Ovary (tissue), 3 donors: ENCODE measurements around the gene KCNN4.

ENCODE experiments used
- POLR2A ChIP-seq: fragments of 450-650 bp; IDR thresholded peaks from one replicate; pipeline ENCODE4 v1.6.1; 2017; ENCODE audit warnings: antibody characterized with exemption, mild to moderate bottlenecking, moderate library complexity
- TF ChIP-seq, protein P1 (sequence below), 3 donors: fragments of 450-650 bp in 2 of 3; fragments of 200-600 bp in 1 of 3; IDR thresholded peaks; one replicate each; pipeline versions ENCODE4 v1.5.1 to v1.8.0; 2016 to 2022; ENCODE audit warnings: antibody characterized with exemption in 3 of 3, mild to moderate bottlenecking in 1 of 3
- donor health status: DM: no; HTN: no; CAD: no.

- TF ChIP-seq, protein P1, sequence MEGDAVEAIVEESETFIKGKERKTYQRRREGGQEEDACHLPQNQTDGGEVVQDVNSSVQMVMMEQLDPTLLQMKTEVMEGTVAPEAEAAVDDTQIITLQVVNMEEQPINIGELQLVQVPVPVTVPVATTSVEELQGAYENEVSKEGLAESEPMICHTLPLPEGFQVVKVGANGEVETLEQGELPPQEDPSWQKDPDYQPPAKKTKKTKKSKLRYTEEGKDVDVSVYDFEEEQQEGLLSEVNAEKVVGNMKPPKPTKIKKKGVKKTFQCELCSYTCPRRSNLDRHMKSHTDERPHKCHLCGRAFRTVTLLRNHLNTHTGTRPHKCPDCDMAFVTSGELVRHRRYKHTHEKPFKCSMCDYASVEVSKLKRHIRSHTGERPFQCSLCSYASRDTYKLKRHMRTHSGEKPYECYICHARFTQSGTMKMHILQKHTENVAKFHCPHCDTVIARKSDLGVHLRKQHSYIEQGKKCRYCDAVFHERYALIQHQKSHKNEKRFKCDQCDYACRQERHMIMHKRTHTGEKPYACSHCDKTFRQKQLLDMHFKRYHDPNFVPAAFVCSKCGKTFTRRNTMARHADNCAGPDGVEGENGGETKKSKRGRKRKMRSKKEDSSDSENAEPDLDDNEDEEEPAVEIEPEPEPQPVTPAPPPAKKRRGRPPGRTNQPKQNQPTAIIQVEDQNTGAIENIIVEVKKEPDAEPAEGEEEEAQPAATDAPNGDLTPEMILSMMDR (IDR thresholded peaks at IDR 0.05), result no peak
- TF ChIP-seq POLR2A, result no peak
Measured at GRCh38 chr19:43797118-43797517, 16.3 kb upstream of the KCNN4 start.
